AG04449 (cell line): ENCODE data around the gene SDK1.

Experiments used
- CTCF ChIA-PET: fragments of 350-600 bp; formaldehyde crosslinking; extraction: SDS; loops from one replicate; lab custom pipeline; 2021; ENCODE audit warnings: antibody characterized with exemption; lab: Yijun Ruan, JAX
- POLR2A ChIA-PET: fragments of 400-600, 350-600 bp; formaldehyde crosslinking; extraction: SDS; loops from one replicate; lab custom pipeline; 2020; ENCODE audit warnings: antibody characterized with exemption, inconsistent platforms; lab: Yijun Ruan, JAX
- DNase-seq: peaks from one replicate; pipeline ENCODE4 v3.0.0-alpha.2; 2010; ENCODE audit warnings: low read depth, low spot score
- H3K4me3 ChIP-seq: 2 replicates; pipeline ENCODE4 v1.5.1; 2011; ENCODE audit warnings: low read depth, mild to moderate bottlenecking, control low read depth, low read length
- CTCF ChIP-seq: IDR thresholded peaks from one replicate; pipeline ENCODE4 v1.5.1; 2011; ENCODE audit warnings: mild to moderate bottlenecking, moderate library complexity, low read length, control low read depth, inconsistent platforms; ENCODE audit not compliant: insufficient read depth; ENCODE audit errors: missing control alignments

SDK1 gene

GRCh38 chr7:4286351-4286750, 985.3 kb downstream of the SDK1 start:
- H3K4me3 ChIP-seq = no peak overlapping the region
- no peak for TF ChIP-seq CTCF
- ChIA-PET POLR2A (no interaction called here), CTCF (no interaction called here)
- no peak for DNase-seq

GRCh38 chr7:4288791-4289394, 987.8 kb downstream of the SDK1 start:
- no peak for TF ChIP-seq CTCF
- DNase-seq = no peak
- ChIA-PET POLR2A (no interaction called here), CTCF (no interaction called here)
- no peak overlapping the region for H3K4me3 ChIP-seq

- no peak for TF ChIP-seq CTCF
- ChIA-PET POLR2A (no interaction called here), CTCF (no interaction called here)
- DNase-seq = no peak
- H3K4me3 ChIP-seq = no peak overlapping the region
Measured at GRCh38 chr7:4297165-4297917, 996.3 kb downstream of the SDK1 start.

- H3K4me3 ChIP-seq = no peak overlapping the region
- POLR2A ChIA-PET = no interaction called here
- DNase-seq = no peak
- CTCF ChIA-PET = no interaction called here
- TF ChIP-seq CTCF = no peak
Measured at GRCh38 chr7:4297918-4298219, 996.8 kb downstream of the SDK1 start.

GRCh38 chr7:4299431-4299830, 998.4 kb downstream of the SDK1 start:
- POLR2A ChIA-PET = no interaction called here
- DNase-seq = no peak
- H3K4me3 ChIP-seq = no peak overlapping the region
- CTCF ChIA-PET = no interaction called here
- TF ChIP-seq CTCF = no peak

GRCh38 chr7:4302203-4302905, 1001.3 kb downstream of the SDK1 start:
- H3K4me3 ChIP-seq = no peak overlapping the region
- ChIA-PET POLR2A (no interaction called here), CTCF (no interaction called here)
- no peak for DNase-seq
- no peak for TF ChIP-seq CTCF
